Type B pancreatic cell (in vitro differentiated cells): ENCODE measurements around the gene PTPN12. TPM values are rescaled to one million over a fixed set of nuclear protein-coding genes. Genes with fewer than 3 reads are reported as not detected.
A peak's percentile ranks its signal among the peaks of the same experiment; 100 is the strongest.

Experiments used
- DNase-seq: peaks from one replicate; pipeline ENCODE4 v3.0.0; 2021; ENCODE audit warnings: mixed read lengths; ENCODE audit not compliant: unreplicated experiment; ENCODE audit errors: extremely low spot score
- H3K27ac Mint-ChIP-seq: 2 replicates; pipeline ENCODE4 v1.8.0; 2021; ENCODE audit warnings: mild to moderate bottlenecking, mixed read lengths
- H3K27me3 Mint-ChIP-seq: 2 replicates; pipeline ENCODE4 v1.8.0; 2021; ENCODE audit warnings: mixed read lengths
- H3K36me3 Mint-ChIP-seq: 2 replicates; pipeline ENCODE4 v1.8.0; 2021; ENCODE audit warnings: mixed read lengths
- H3K4me1 Mint-ChIP-seq: one replicate; pipeline ENCODE4 v1.8.0; 2021; ENCODE audit warnings: mixed read lengths; ENCODE audit not compliant: unreplicated experiment
- H3K4me3 Mint-ChIP-seq: 2 replicates; pipeline ENCODE4 v1.8.0; 2021; ENCODE audit warnings: mild to moderate bottlenecking, mixed read lengths
- H3K9me3 Mint-ChIP-seq: 2 replicates; pipeline ENCODE4 v1.8.0; 2021; ENCODE audit warnings: mixed read lengths
- CTCF ChIP-seq: fragments of 200-600 bp; sonication (generic); conservative IDR thresholded peaks from 2 replicates; pipeline ENCODE4 v1.5.0; 2021; ENCODE audit warnings: antibody characterized with exemption, mild to moderate bottlenecking
- total RNA-seq: library from RNA; stranded (reverse); gene quantifications from 2 replicates; pipeline ENCODE4 v1.2.1, GENCODE V29; 2021; ENCODE audit warnings: low replicate concordance

Gene PTPN12
- total RNA-seq, 1 donor from 2014 or later = 76.7 TPM

- Mint-ChIP-seq H3K36me3 (peaks cover 17% of the 10 kb centered on the region), H3K9me3 (no peaks in the 10 kb centered on the region), H3K4me3 (no peak overlapping the region), H3K27ac (no peak overlapping the region), H3K4me1 (no peaks in the 10 kb centered on the region), H3K27me3 (no peaks in the 10 kb centered on the region)
- DNase-seq = peak; percentile 16
- TF ChIP-seq CTCF = no peak
These were observed 92.7 kb downstream of the PTPN12 start for GRCh38 chr7:77629797-77630196.

- no peak for TF ChIP-seq CTCF
- H3K27ac Mint-ChIP-seq = no peak overlapping the region
- DNase-seq = no peak
- H3K4me3 Mint-ChIP-seq = no peak overlapping the region
- H3K36me3 Mint-ChIP-seq = peaks cover 11% of the 10 kb centered on the region
- no peaks in the 10 kb centered on the region for H3K27me3 Mint-ChIP-seq
- no peaks in the 10 kb centered on the region for H3K9me3 Mint-ChIP-seq
- H3K4me1 Mint-ChIP-seq = no peaks in the 10 kb centered on the region
These were observed 94.7 kb downstream of the PTPN12 start for GRCh38 chr7:77631820-77632219.

GRCh38 chr7:77644774-77645173 lies 107.7 kb downstream of the PTPN12 start:
- DNase-seq = no peak
- H3K36me3 Mint-ChIP-seq = peaks cover 15% of the 10 kb centered on the region

GRCh38 chr7:77648742-77649338 lies 111.7 kb downstream of the PTPN12 start:
- H3K4me3 Mint-ChIP-seq = no peak overlapping the region
- no peaks in the 10 kb centered on the region for H3K27me3 Mint-ChIP-seq
- peaks cover 4% of the 10 kb centered on the region for H3K4me1 Mint-ChIP-seq
- H3K27ac Mint-ChIP-seq = peak overlapping the region; percentile 55
- no peaks in the 10 kb centered on the region for H3K9me3 Mint-ChIP-seq
- no peak for DNase-seq
- peaks cover 6% of the 10 kb centered on the region for H3K36me3 Mint-ChIP-seq
- TF ChIP-seq CTCF = no peak

More at GRCh38 chr7:77644774-77645173, 107.7 kb downstream of the PTPN12 start:
- no peak for TF ChIP-seq CTCF
- Mint-ChIP-seq H3K4me1 (no peaks in the 10 kb centered on the region), H3K27me3 (no peaks in the 10 kb centered on the region), H3K4me3 (no peak overlapping the region), H3K9me3 (no peaks in the 10 kb centered on the region), H3K27ac (no peak overlapping the region)

- H3K9me3 Mint-ChIP-seq = no peaks in the 10 kb centered on the region
- H3K4me1 Mint-ChIP-seq = peaks cover 4% of the 10 kb centered on the region
- no peak for DNase-seq
- no peak overlapping the region for H3K4me3 Mint-ChIP-seq
- H3K27me3 Mint-ChIP-seq = no peaks in the 10 kb centered on the region
- no peaks in the 10 kb centered on the region for H3K36me3 Mint-ChIP-seq
- H3K27ac Mint-ChIP-seq = no peak overlapping the region
- no peak for TF ChIP-seq CTCF
These were observed 112.7 kb downstream of the PTPN12 start for GRCh38 chr7:77649716-77650349.
